SJSA1 (cell line): ENCODE measurements around the gene COL4A4. TPM values are rescaled to one million over a fixed set of nuclear protein-coding genes. Genes with fewer than 3 reads are reported as not detected.
A peak's percentile ranks its signal among the peaks of the same experiment; 100 is the strongest.

Experiments
- DNase-seq, 2 experiments: peaks; one replicate each; pipeline ENCODE4 v3.0.0-alpha.2; 2015 to 2020; ENCODE audit warnings: low spot score in 2 of 2, low read depth in 1 of 2
- H3K27ac ChIP-seq: fragments of 250-450 bp; sonication (Bioruptor Pico); 2 replicates; pipeline ENCODE4 v1.5.1; 2020; ENCODE audit warnings: mild to moderate bottlenecking, moderate library complexity
- H3K27me3 ChIP-seq: fragments of 250-450 bp; sonication (Bioruptor Pico); replicated peaks from 2 replicates; pipeline ENCODE4 v1.5.1; 2020; ENCODE audit warnings: mild to moderate bottlenecking, moderate library complexity
- H3K36me3 ChIP-seq: fragments of 250-450 bp; sonication (Bioruptor Pico); 2 replicates; pipeline ENCODE4 v1.5.1; 2020; ENCODE audit warnings: mild to moderate bottlenecking
- H3K4me1 ChIP-seq: fragments of 250-450 bp; sonication (Bioruptor Pico); replicated peaks from 2 replicates; pipeline ENCODE4 v1.6.1; 2021; ENCODE audit warnings: mild to moderate bottlenecking
- H3K4me3 ChIP-seq: fragments of 250-450 bp; sonication (Bioruptor Pico); 2 replicates; pipeline ENCODE4 v1.5.1; 2020; ENCODE audit warnings: mild to moderate bottlenecking
- H3K9me3 ChIP-seq: fragments of 250-450 bp; sonication (Bioruptor Pico); replicated peaks from 2 replicates; pipeline ENCODE4 v1.5.1; 2020; ENCODE audit warnings: mild to moderate bottlenecking
- total RNA-seq: library from RNA; depleted of rRNA; stranded (reverse); fragments of >200 nt; shearing (Covaris generic); gene quantifications from 2 replicates; pipeline ENCODE4 v1.2.3, GENCODE V29; 2014; rRNA removed

COL4A4 gene
- not detected in 2 replicates for total RNA-seq

DNA sequence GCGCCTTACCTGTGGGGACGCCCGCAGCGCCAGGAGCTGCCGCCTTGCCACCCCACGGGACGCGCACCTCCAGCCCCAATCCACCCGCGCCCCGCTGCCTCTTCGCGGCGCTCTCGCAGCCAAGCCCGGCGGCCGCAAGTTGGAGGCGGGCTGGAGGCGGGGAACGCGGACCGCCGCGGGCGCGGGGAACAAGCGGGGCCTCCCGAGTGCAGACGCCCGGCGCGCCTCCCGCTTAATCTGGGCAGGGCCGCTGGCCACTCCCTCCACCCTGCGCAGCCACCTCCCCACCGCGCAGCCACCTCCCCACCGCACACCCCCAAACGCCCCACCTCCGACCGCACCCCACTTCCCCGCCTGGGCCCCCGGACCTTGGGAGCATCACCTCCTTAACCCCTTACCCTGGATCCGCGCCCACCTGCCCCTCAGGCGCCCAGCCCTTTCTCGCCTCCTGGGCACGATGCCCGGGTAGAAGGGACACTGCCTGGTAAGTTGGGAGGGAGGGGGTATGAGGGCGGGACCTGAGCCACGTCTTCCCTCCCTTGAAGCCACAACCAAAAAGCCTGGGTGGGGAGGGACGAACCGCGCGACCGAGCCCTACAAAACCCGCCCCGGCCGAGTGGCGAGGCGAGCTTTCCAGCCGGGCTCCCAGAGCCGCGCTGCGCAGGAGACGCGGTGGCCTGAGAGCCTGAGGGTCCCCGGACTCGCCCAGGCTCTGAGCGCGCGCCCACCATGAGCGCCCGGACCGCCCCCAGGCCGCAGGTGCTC lies at the start of gene COL4A4, which contains the start of gene COL4A3:
Gene COL4A4, minus strand, starts transcription at position 208 of the 765 bp plus-strand sequence. CDS start 16,722 bp downstream, outside the sequence.
Gene COL4A3, plus strand, starts transcription at position 627 of the 765 bp plus-strand sequence. Its CDS starts 103 bp downstream, at position 730.
- H3K36me3 ChIP-seq, result no peaks in the 10 kb centered on the region
- H3K4me3 ChIP-seq, result no peak within 1 kb of the TSS
- no peaks in the 10 kb centered on the region for H3K4me1 ChIP-seq
- DNase-seq, result no peak
- H3K27ac ChIP-seq, result no peak within 1 kb of the TSS
- peaks cover 43% of the 10 kb centered on the region for H3K27me3 ChIP-seq
- H3K9me3 ChIP-seq, result no peaks in the 10 kb centered on the region

DNA sequence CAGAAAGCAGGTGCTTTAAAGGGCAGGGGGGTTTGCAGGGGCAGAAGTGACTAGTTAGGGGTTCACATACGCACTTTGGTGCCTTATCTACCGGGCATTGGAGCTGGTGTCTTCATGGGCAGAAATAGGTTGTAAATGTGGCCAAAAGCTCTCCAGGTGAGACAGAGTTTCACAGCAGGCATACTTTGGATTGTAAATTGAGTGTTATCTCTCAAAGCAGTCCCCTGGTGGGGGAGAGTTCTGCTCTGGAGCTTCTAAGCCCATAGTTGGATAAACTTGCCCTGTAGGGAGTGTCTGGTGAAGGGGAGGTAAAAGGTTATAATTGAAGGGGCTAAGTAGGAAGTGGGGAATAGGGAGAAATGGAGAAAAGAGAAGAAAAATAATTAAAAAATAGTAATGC lies 43.6 kb upstream of the COL4A4 start:
- Histone ChIP-seq H3K4me3 (no peak overlapping the region), H3K9me3 (no peaks in the 10 kb centered on the region), H3K27ac (no peak overlapping the region), H3K27me3 (no peaks in the 10 kb centered on the region), H3K36me3 (no peaks in the 10 kb centered on the region), H3K4me1 (no peaks in the 10 kb centered on the region)
- DNase-seq, result no peak

GRCh38 chr2:227206406-227206805 lies 42.4 kb upstream of the COL4A4 start:
- no peak overlapping the region for H3K4me3 ChIP-seq
- H3K27me3 ChIP-seq, result no peaks in the 10 kb centered on the region
- no peak overlapping the region for H3K27ac ChIP-seq
- no peaks in the 10 kb centered on the region for H3K4me1 ChIP-seq
- H3K36me3 ChIP-seq, result no peaks in the 10 kb centered on the region
- DNase-seq, result no peak
- no peaks in the 10 kb centered on the region for H3K9me3 ChIP-seq

GRCh38 chr2:227205701-227206100 lies 41.7 kb upstream of the COL4A4 start:
- H3K36me3 ChIP-seq, result no peaks in the 10 kb centered on the region
- no peak for DNase-seq
- no peaks in the 10 kb centered on the region for H3K27me3 ChIP-seq
- H3K9me3 ChIP-seq, result no peaks in the 10 kb centered on the region
- no peaks in the 10 kb centered on the region for H3K4me1 ChIP-seq
- no peak overlapping the region for H3K27ac ChIP-seq
- no peak overlapping the region for H3K4me3 ChIP-seq

- H3K4me3 ChIP-seq, result no peak overlapping the region
- no peaks in the 10 kb centered on the region for H3K27me3 ChIP-seq
- H3K9me3 ChIP-seq, result no peaks in the 10 kb centered on the region
- DNase-seq, result no peak
- H3K36me3 ChIP-seq, result no peaks in the 10 kb centered on the region
- H3K27ac ChIP-seq, result no peak overlapping the region
- H3K4me1 ChIP-seq, result no peaks in the 10 kb centered on the region
Measured at GRCh38 chr2:227204452-227204851, 40.4 kb upstream of the COL4A4 start.

GRCh38 chr2:227201771-227202170 lies 37.8 kb upstream of the COL4A4 start:
- H3K4me3 ChIP-seq, result no peak overlapping the region
- H3K9me3 ChIP-seq, result no peaks in the 10 kb centered on the region
- H3K4me1 ChIP-seq, result no peaks in the 10 kb centered on the region
- no peaks in the 10 kb centered on the region for H3K27me3 ChIP-seq
- no peak overlapping the region for H3K27ac ChIP-seq
- DNase-seq, result no peak
- no peaks in the 10 kb centered on the region for H3K36me3 ChIP-seq

DNA sequence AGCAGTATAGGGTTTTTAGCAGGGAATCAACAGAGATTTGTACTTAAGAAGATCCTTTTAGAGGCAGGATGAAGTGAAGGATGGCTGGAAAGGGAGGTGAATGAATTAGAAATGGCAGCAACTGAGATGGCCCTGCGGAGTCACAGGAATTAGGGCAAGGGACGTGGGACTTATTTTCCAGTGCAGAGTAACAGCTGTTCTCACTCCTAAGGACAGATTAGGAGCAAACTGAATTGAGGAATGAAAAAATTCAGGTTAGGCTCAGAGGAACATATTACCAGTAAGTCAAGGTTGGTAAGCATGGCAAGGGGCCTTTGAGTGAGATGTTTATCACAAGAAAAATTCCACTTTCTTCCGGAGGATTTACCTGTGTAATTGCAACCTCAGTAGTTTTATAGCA lies 34.9 kb upstream of the COL4A4 start:
- no peaks in the 10 kb centered on the region for H3K36me3 ChIP-seq
- no peak overlapping the region for H3K4me3 ChIP-seq
- no peaks in the 10 kb centered on the region for H3K9me3 ChIP-seq
- H3K27ac ChIP-seq, result no peak overlapping the region
- H3K27me3 ChIP-seq, result no peaks in the 10 kb centered on the region
- DNase-seq, result no peak
- H3K4me1 ChIP-seq, result no peaks in the 10 kb centered on the region

DNA sequence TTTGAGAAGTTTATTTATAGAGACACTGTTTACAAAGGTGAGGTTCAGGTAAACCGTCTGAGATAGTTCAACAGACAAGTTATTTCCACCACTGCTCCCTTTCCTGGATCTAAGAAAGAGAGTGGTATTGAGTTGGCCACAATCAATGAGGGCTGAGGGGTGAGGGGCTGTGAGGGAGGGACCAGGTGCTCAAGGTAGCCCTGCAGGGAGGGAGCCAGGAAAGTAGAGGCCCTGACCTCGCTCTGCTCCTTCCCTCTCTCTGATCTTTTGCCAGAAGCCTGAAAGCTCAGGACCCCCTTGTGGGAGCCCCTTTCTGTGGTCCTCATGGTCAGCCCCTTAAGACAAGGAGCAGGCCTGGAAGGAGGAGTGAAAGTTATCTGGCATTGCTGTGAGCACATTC lies 30.2 kb upstream of the COL4A4 start:
- H3K36me3 ChIP-seq, result no peaks in the 10 kb centered on the region
- H3K27me3 ChIP-seq, result no peaks in the 10 kb centered on the region
- no peaks in the 10 kb centered on the region for H3K9me3 ChIP-seq
- H3K27ac ChIP-seq, result no peak overlapping the region
- no peak overlapping the region for H3K4me3 ChIP-seq
- no peaks in the 10 kb centered on the region for H3K4me1 ChIP-seq
- DNase-seq, result no peak

DNA sequence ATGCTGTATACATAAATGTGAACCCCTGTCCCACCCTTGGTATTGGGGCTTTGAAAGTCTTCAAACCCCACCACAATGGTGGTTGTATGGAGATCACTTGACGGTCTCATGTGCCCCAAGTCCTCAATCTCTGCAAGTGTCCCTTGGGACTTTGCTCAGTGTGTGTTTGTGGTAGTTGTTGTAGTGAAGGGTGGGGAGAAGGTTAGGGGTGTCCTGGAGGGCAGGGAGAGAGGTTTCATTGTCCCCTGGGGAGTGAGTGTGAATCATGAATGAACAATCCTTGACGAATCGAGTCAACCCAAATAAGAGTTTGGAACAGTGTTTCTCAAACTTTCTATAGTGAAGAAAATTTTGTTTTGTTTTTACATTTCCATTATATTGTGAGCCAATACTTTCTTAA lies 28.5 kb upstream of the COL4A4 start:
- Histone ChIP-seq H3K4me3 (no peak overlapping the region), H3K27ac (no peak overlapping the region), H3K4me1 (peaks cover 3% of the 10 kb centered on the region; the same call in 1 of the 2 replicates), H3K27me3 (no peaks in the 10 kb centered on the region), H3K9me3 (no peaks in the 10 kb centered on the region), H3K36me3 (no peaks in the 10 kb centered on the region)
- no peak for DNase-seq

- Histone ChIP-seq H3K27ac (no peak overlapping the region), H3K9me3 (no peaks in the 10 kb centered on the region), H3K27me3 (no peaks in the 10 kb centered on the region), H3K4me1 (peaks cover 3% of the 10 kb centered on the region; the same call in 1 of the 2 replicates), H3K4me3 (no peak overlapping the region), H3K36me3 (no peaks in the 10 kb centered on the region)
- no peak for DNase-seq
Measured at GRCh38 chr2:227191367-227191766, 27.4 kb upstream of the COL4A4 start.

DNA sequence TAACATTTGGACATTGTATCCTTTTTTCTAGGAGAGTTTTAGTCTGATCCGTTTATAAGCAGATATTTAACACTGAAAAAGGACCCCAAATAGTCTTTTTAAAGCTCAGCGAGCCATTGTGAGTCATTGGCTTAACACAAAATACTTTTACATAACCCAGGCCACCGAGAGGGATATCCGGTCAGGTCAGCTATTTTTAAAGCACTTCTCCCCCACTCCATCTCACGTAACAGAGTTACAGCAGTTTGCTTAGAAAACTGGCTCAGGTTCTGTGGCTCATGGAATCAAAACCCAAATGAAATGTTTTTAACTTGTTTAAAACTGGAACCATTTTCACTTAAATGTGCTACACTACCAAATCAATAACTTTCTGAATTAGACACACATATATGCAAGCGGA lies 24.3 kb upstream of the COL4A4 start:
- H3K4me3 ChIP-seq, result no peak overlapping the region
- no peak overlapping the region for H3K27ac ChIP-seq

DNA sequence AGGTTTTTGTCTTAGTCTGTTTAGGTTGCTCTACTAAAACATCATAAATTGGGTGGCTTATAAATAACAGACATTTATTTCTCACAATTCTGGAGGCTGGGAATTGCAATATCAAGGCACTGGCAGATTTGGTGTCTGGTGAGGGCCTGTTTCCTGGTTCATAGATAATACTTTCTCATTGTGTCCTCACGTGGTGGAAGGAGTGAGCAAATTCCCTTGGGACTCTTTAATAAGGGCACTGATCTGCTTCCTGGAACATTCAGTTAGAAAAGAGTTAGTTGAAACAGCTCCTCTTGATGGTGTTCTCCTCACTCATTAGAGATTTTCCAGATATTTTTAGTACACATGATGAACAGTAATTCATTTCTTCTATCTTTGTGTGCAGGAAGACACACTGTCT lies 22.7 kb upstream of the COL4A4 start:
- DNase-seq, result no peak
- Histone ChIP-seq H3K36me3 (no peaks in the 10 kb centered on the region), H3K27ac (no peak overlapping the region), H3K27me3 (no peaks in the 10 kb centered on the region), H3K9me3 (no peaks in the 10 kb centered on the region), H3K4me3 (no peak overlapping the region), H3K4me1 (peaks cover 3% of the 10 kb centered on the region; the same call in 1 of the 2 replicates)

More for the DNA sequence above, 24.3 kb upstream of the COL4A4 start:
- peak in 1 of 2 experiments; percentile 11 for DNase-seq
- H3K9me3 ChIP-seq, result no peaks in the 10 kb centered on the region
- H3K36me3 ChIP-seq, result no peaks in the 10 kb centered on the region
- no peaks in the 10 kb centered on the region for H3K27me3 ChIP-seq
- H3K4me1 ChIP-seq, result peaks cover 3% of the 10 kb centered on the region; the same call in 1 of the 2 replicates

DNA sequence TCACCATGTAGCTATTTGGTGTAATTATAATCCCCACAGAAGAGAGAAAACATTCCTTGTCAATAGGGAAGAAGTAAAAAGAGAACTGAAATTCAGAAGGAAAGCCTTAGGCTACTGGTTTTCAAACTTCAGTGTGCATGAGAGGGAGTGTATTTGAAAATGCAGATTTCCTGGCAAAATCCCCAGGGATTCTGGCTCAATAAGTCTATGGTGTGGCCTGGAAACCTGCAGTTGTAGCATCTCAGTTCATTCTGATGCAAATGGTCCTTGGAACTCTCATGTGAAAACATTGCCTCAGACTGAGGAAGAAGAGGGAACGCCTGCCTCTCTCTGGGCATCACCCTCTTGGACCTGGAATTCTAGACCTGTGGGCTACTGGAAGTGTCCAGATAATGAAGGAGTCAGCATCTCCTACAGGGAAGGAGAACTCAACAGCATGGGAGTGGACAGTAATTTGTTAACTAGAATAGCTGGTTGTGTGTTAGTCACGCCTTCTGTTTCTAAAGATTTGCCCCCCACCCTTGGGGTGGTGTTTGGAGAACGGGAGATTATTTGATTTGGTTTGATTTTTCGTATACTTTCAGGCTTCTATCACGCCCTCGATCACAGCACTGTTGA lies 21.7 kb upstream of the COL4A4 start:
- Histone ChIP-seq H3K27ac (no peak overlapping the region), H3K9me3 (no peaks in the 10 kb centered on the region), H3K4me1 (peaks cover 3% of the 10 kb centered on the region; the same call in 1 of the 2 replicates), H3K36me3 (no peaks in the 10 kb centered on the region), H3K4me3 (no peak overlapping the region), H3K27me3 (no peaks in the 10 kb centered on the region)
- no peak for DNase-seq

DNA sequence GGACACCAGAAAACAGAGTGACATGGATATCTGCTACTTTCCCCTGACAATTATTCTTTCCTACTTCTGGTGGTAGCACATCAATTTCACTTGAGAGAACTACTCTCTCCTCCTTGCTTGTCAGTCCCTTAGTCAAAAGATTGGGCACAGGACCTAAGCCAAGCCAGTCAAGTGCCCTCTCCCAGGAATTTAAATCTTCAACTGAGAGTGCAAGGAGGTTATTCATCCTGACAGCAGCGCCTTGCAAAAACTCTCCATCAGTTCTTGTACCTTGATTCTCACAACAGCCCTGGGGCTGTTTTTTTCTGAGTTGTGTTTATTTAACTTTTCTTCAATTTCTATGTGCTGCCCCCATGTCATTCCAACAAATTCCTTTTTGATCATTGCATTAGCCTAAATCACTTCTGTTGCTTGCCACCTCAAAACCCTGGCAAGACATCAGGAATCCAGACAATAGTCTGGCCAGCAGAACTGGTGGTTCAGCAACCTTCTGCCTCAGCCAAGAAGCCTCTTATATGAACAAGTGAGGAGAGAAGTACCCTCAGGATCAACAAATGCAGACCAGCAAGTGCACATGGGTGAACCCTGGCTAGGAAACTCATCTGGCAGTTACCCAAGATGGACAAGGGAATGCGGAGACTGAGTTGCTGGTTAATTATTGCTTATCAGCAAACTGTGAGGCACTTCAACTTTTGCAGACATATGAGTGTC lies 19.8 kb upstream of the COL4A4 start:
- DNase-seq, result no peak
- no peaks in the 10 kb centered on the region for H3K27me3 ChIP-seq
- no peaks in the 10 kb centered on the region for H3K36me3 ChIP-seq
- no peak overlapping the region for H3K27ac ChIP-seq
- peaks cover 3% of the 10 kb centered on the region; the same call in 1 of the 2 replicates for H3K4me1 ChIP-seq
- no peak overlapping the region for H3K4me3 ChIP-seq
- H3K9me3 ChIP-seq, result no peaks in the 10 kb centered on the region
